H1 (cell line): ENCODE data around the gene IQGAP1. TPM values are rescaled to one million over a fixed set of nuclear protein-coding genes. Genes with fewer than 3 reads are reported as not detected.

Source experiments
- CTCF ChIA-PET: fragments of 300-600 bp; sonication (Branson Sonifier 250); formaldehyde crosslinking; loops from one replicate; lab custom pipeline; 2021; ENCODE audit not compliant: partially characterized antibody; lab: Charles Lee
- POLR2A ChIA-PET: fragments of 300-600 bp; sonication (Branson Sonifier 250); formaldehyde crosslinking; loops from one replicate; lab custom pipeline; 2021; ENCODE audit warnings: inconsistent platforms; ENCODE audit not compliant: partially characterized antibody; lab: Charles Lee
- DNase-seq, 2 experiments: peaks; one replicate each; pipeline versions ENCODE4 v3.0.0 to v3.0.0-alpha.2; 2010 to 2022; ENCODE audit warnings: low spot score in 2 of 2, low read depth in 1 of 2, mixed read lengths in 1 of 2
- FAIRE-seq: peaks from 2 replicates; lab custom pipeline; 2011; peaks lifted over from hg19 to GRCh38; lab: Jason Lieb, UNC
- H2AFZ ChIP-seq: 2 replicates; pipeline ENCODE4 v1.8.1; 2012; ENCODE audit warnings: low read length, inconsistent platforms
- H2AK5ac ChIP-seq: 2 replicates; pipeline ENCODE4 v1.6.1; 2013; ENCODE audit warnings: low read depth, low read length
- H2BK120ac ChIP-seq: replicated peaks from 2 replicates; pipeline ENCODE3; 2013; ENCODE audit warnings: low read depth, low read length, inconsistent platforms
- H2BK12ac ChIP-seq: 2 replicates; pipeline ENCODE4 v1.6.1; 2013; ENCODE audit warnings: low read depth, low read length
- H2BK15ac ChIP-seq: 2 replicates; pipeline ENCODE4 v1.6.1; 2013; ENCODE audit warnings: low read length
- H2BK20ac ChIP-seq: 2 replicates; pipeline ENCODE4 v1.6.1; 2013; ENCODE audit warnings: low read length
- H2BK5ac ChIP-seq: 2 replicates; pipeline ENCODE4 v1.6.1; 2013; ENCODE audit warnings: low read depth, low read length
- H3K14ac ChIP-seq: 2 replicates; pipeline ENCODE4 v1.6.1; 2013; ENCODE audit warnings: inconsistent platforms; ENCODE audit not compliant: insufficient read length
- H3K18ac ChIP-seq: 2 replicates; pipeline ENCODE4 v1.6.1; 2013; ENCODE audit warnings: low read length; ENCODE audit errors: extremely low read depth
- H3K23ac ChIP-seq: 2 replicates; pipeline ENCODE4 v1.6.1; 2013; ENCODE audit warnings: inconsistent platforms; ENCODE audit not compliant: insufficient read length
- H3K23me2 ChIP-seq: 2 replicates; pipeline ENCODE4 v1.6.1; 2013; ENCODE audit warnings: low read depth, low read length
- H3K27ac ChIP-seq: 2 replicates; pipeline ENCODE4 v1.6.1; 2011; ENCODE audit warnings: low read depth, low read length, inconsistent platforms
- H3K27me3 ChIP-seq, 4 experiments: replicated peaks in 1 of 4; 1 replicate in 1 of 4; 2 replicates in 3 of 4; pipeline versions ENCODE4 v1.6.1 to v1.8.1; 2011 to 2013; ENCODE audit warnings: low read length in 3 of 4, mild to moderate bottlenecking in 3 of 4, inconsistent platforms in 2 of 4, mixed read lengths in 2 of 4, moderate library complexity in 1 of 4; ENCODE audit not compliant: control insufficient read depth in 3 of 4, insufficient read depth in 3 of 4; ENCODE audit errors: extremely low read depth in 1 of 4
- H3K36me3 ChIP-seq, 4 experiments: 2 replicates each; pipeline versions ENCODE4 v1.6.1 to v1.8.1; 2011 to 2013; ENCODE audit warnings: mild to moderate bottlenecking in 4 of 4, low read length in 3 of 4, moderate library complexity in 2 of 4, control low read depth in 1 of 4, inconsistent platforms in 1 of 4; ENCODE audit not compliant: insufficient read depth in 4 of 4, control insufficient read depth in 2 of 4
- H3K4ac ChIP-seq: replicated peaks from 2 replicates; pipeline ENCODE3; 2013; ENCODE audit warnings: low read length, low read depth, mixed read lengths, inconsistent platforms; ENCODE audit not compliant: insufficient read length
- H3K4me1 ChIP-seq, 4 experiments: replicated peaks in 1 of 4; 1 replicate in 1 of 4; 2 replicates in 3 of 4; pipeline versions ENCODE4 v1.6.1 to v1.8.1; 2011 to 2013; ENCODE audit warnings: low read length in 3 of 4, inconsistent platforms in 2 of 4, mixed read lengths in 1 of 4; ENCODE audit not compliant: insufficient read depth in 4 of 4, control insufficient read depth in 3 of 4
- H3K4me2 ChIP-seq, 2 experiments: 2 replicates each; pipeline versions ENCODE4 v1.6.1 to v1.8.1; 2011 to 2013; ENCODE audit warnings: low read depth in 2 of 2, low read length in 2 of 2, control low read depth in 1 of 2, inconsistent platforms in 1 of 2, mild to moderate bottlenecking in 1 of 2; ENCODE audit not compliant: insufficient read depth in 1 of 2
- H3K4me3 ChIP-seq, 4 experiments: fragments of 200-600, 300-600 bp in 1 of 4; sonication (generic), shearing (Covaris generic), sonication (Bioruptor Twin) in 1 of 4; 2 replicates each; pipeline versions ENCODE4 v1.5.1 to v1.8.1; 2011 to 2016; ENCODE audit warnings: low read length in 4 of 4, low read depth in 3 of 4, control low read depth in 2 of 4, inconsistent platforms in 2 of 4, mild to moderate bottlenecking in 2 of 4, mixed read lengths in 1 of 4, moderate library complexity in 1 of 4; ENCODE audit not compliant: insufficient read depth in 2 of 4; ENCODE audit errors: extremely low read depth in 1 of 4
- H3K56ac ChIP-seq: replicated peaks from 2 replicates; pipeline ENCODE3; 2013; ENCODE audit warnings: low read depth, mild to moderate bottlenecking, mixed read lengths, low read length, inconsistent platforms; ENCODE audit not compliant: insufficient read length
- H3K79me1 ChIP-seq: 2 replicates; pipeline ENCODE4 v1.6.1; 2013; ENCODE audit warnings: low read depth, low read length, control low read depth
- H3K79me2 ChIP-seq, 2 experiments: 2 replicates each; pipeline versions ENCODE4 v1.6.1 to v1.8.1; 2012 to 2013; ENCODE audit warnings: low read length in 2 of 2, mild to moderate bottlenecking in 2 of 2, inconsistent platforms in 1 of 2; ENCODE audit not compliant: insufficient read depth in 2 of 2, control insufficient read depth in 1 of 2
- H3K9ac ChIP-seq, 4 experiments: replicated peaks in 1 of 4; 1 replicate in 1 of 4; 2 replicates in 3 of 4; pipeline versions ENCODE4 v1.6.1 to v1.8.1; 2011 to 2013; ENCODE audit warnings: low read depth in 3 of 4, low read length in 3 of 4, control low read depth in 2 of 4, mild to moderate bottlenecking in 2 of 4, moderate library complexity in 2 of 4, inconsistent platforms in 1 of 4; ENCODE audit errors: extremely low read depth in 1 of 4
- H3K9me3 ChIP-seq, 2 experiments: 2 replicates each; pipeline versions ENCODE4 v1.6.1 to v1.8.1; 2012 to 2013; ENCODE audit warnings: mild to moderate bottlenecking in 2 of 2, moderate library complexity in 2 of 2, control low read depth in 1 of 2, inconsistent platforms in 1 of 2, low read depth in 1 of 2, low read length in 1 of 2, mixed read lengths in 1 of 2; ENCODE audit not compliant: insufficient read depth in 2 of 2
- H4K20me1 ChIP-seq, 2 experiments: replicated peaks in 1 of 2; 2 replicates each; pipeline versions ENCODE3 to v1.8.1; 2011 to 2013; ENCODE audit warnings: inconsistent platforms in 2 of 2, low read length in 2 of 2, mild to moderate bottlenecking in 1 of 2; ENCODE audit not compliant: insufficient read depth in 2 of 2, control insufficient read depth in 1 of 2
- H4K5ac ChIP-seq: 2 replicates; pipeline ENCODE4 v1.6.1; 2013; ENCODE audit warnings: low read length, low read depth, mixed read lengths, inconsistent platforms; ENCODE audit not compliant: insufficient read length
- H4K8ac ChIP-seq: 2 replicates; pipeline ENCODE4 v1.8.0; 2013; ENCODE audit warnings: mild to moderate bottlenecking, moderate library complexity, low read length, inconsistent platforms; ENCODE audit not compliant: insufficient read depth; ENCODE audit errors: extremely low read depth
- H4K91ac ChIP-seq: replicated peaks from 2 replicates; pipeline ENCODE3; 2013; ENCODE audit warnings: low read length, mixed read lengths, inconsistent platforms; ENCODE audit not compliant: insufficient read length
- ASH2L ChIP-seq: fragments of 200-600, 300-600 bp; sonication (generic); IDR thresholded peaks from one replicate; pipeline ENCODE4 v1.7.1; 2017; ENCODE audit warnings: low read length
- ATF3 ChIP-seq: IDR thresholded peaks from 2 replicates; pipeline ENCODE4 v1.6.1; 2011; ENCODE audit warnings: low read depth, mild to moderate bottlenecking, low read length; ENCODE audit not compliant: insufficient read depth
- BCL11A ChIP-seq, 2 experiments: IDR thresholded peaks; one replicate each; pipeline ENCODE4 v1.6.1; 2011; ENCODE audit warnings: low read depth in 2 of 2, low read length in 2 of 2, mild to moderate bottlenecking in 2 of 2
- CBX8 ChIP-seq: fragments of 300-800, 300-1000 bp; sonication (generic); IDR thresholded peaks from 2 replicates; pipeline ENCODE4 v1.7.1; 2016; ENCODE audit warnings: low read depth, low read length, borderline replicate concordance
- PHF8 ChIP-seq: fragments of 200-600 bp; sonication (generic); conservative IDR thresholded peaks from 2 replicates; pipeline ENCODE4 v1.7.1; 2012; ENCODE audit warnings: low read depth, mild to moderate bottlenecking, inconsistent platforms, low read length, moderate library complexity
- RAD21 ChIP-seq, 2 experiments: IDR thresholded peaks in 1 of 2; conservative IDR thresholded peaks in 1 of 2; 2 replicates each; pipeline ENCODE4 v1.6.1; 2011; ENCODE audit warnings: low read depth in 2 of 2, low read length in 2 of 2, improper control_type of control experiment in 1 of 2, inconsistent platforms in 1 of 2, mild to moderate bottlenecking in 1 of 2, moderate library complexity in 1 of 2
- SIN3A ChIP-seq, 2 experiments: IDR thresholded peaks in 1 of 2; conservative IDR thresholded peaks in 1 of 2; 2 replicates each; pipeline ENCODE4 v1.6.1; 2011 to 2012; ENCODE audit warnings: low read length in 2 of 2, improper control_type of control experiment in 1 of 2, low read depth in 1 of 2, mild to moderate bottlenecking in 1 of 2
- SP1 ChIP-seq: IDR thresholded peaks from 2 replicates; pipeline ENCODE4 v1.6.1; 2011; ENCODE audit warnings: low read depth, low read length
- TAF7 ChIP-seq: optimal IDR thresholded peaks from 2 replicates; pipeline ENCODE3; 2011; ENCODE audit warnings: low read depth, mild to moderate bottlenecking, inconsistent platforms, low read length, moderate library complexity, borderline replicate concordance
- WGBS, 2 experiments: shearing (Covaris generic) in 1 of 2; methylation state at CpG; one replicate each; pipeline versions ENCODE4 v1.1.6 to v1.1.7; 2013 to 2015; ENCODE audit warnings: low lambda C conversion rate in 2 of 2, mixed read lengths in 2 of 2, inconsistent platforms in 1 of 2, low coverage in 1 of 2, missing lambda C conversion rate in 1 of 2; ENCODE audit not compliant: insufficient replicate concordance in 2 of 2, insufficient coverage in 1 of 2, insufficient read length in 1 of 2; ENCODE audit errors: extremely low coverage in 1 of 2, missing lambda C conversion rate in 1 of 2; 5-methylcytosine and 5-hydroxymethylcytosine counted together
- polyA plus RNA-seq, 7 experiments: library from polyadenylated mRNA; depleted of rRNA in 3 of 7; stranded (reverse) in 5 of 7; unstranded in 2 of 7; fragments of >200 nt in 5 of 7; fragments of 200-250 nt in 2 of 7; gene quantifications; 1 replicate in 5 of 7; 2 replicates in 1 of 7; 4 replicates in 1 of 7; pipeline versions ENCODE4 v1.2.1 to v1.2.3, GENCODE V29; 2011 to 2013; ENCODE audit warnings: missing spikeins in 2 of 7, mixed read lengths in 2 of 7
- total RNA-seq: library from RNA; stranded (reverse); fragmentation: NEBNext Ultra II Directional; extraction: Animal tissue kit (Norgen Biotek cat#: 25700); gene quantifications from 2 replicates; pipeline ENCODE4 v1.2.1, GENCODE V29; 2021
- TF ChIP-seq, protein P1 (sequence below): IDR thresholded peaks from 2 replicates; pipeline ENCODE4 v1.6.1; 2012; ENCODE audit warnings: low read length, inconsistent platforms

The IQGAP1 gene
- total and polyA plus RNA-seq, 2 of the 8 experiments (the other 6 are each of a cell fraction or from before 2014, with no cell fraction given), result 56.0 to 138 TPM

DNA sequence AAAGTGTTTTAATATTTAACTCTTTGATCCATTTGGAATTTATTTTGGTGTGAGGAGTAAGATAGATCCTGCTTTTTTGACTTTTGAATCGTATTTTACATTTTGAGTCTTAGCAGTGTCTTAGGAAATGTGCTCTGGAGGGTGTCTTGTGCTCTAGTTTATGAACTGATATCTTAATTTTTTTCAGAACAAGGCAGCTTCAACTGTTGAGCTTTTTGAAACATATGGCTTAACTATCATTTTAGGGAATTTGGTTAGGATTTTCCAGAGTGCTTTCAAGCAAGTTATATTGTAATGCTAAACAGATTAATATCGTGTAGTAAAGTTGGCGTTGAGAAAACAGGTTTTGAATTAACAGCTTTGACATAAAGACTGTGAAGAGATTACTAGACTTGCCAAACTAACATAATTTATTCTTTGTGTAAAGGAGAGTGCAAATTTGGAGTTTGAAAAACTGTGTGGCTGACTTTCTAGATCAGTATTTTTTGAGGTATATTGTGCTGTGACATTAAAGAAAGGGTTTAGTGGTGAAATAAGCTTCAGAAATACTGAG is 17.1 kb downstream of the IQGAP1 start:
- Histone ChIP-seq H2AK5ac (no peak overlapping the region), H3K14ac (no peak overlapping the region), H3K23ac (no peak overlapping the region), H2BK20ac (no peak overlapping the region), H3K79me2 (peaks cover 22 to 93% of the 10 kb centered on the region in 2 experiments), H3K27ac (no peak overlapping the region), H3K36me3 (no peaks in the 10 kb centered on the region), H3K4me1 (peaks cover 12 to 25% (median 17%) of the 10 kb centered on the region in 4 experiments), H2BK120ac (no peak overlapping the region), H3K56ac (no peak overlapping the region), H4K91ac (no peak overlapping the region), H2BK15ac (no peak overlapping the region), H3K4me3 (no peak overlapping the region), H3K9ac (no peak overlapping the region), H4K5ac (no peak overlapping the region), H2AFZ (no peak overlapping the region), H3K18ac (no peak overlapping the region), H3K23me2 (no peaks in the 10 kb centered on the region), H2BK5ac (no peak overlapping the region), H4K20me1 (no peaks in the 10 kb centered on the region), H3K4me2 (no peak overlapping the region), H3K27me3 (no peaks in the 10 kb centered on the region), H2BK12ac (no peak overlapping the region), H4K8ac (no peak overlapping the region), H3K9me3 (peaks cover 0 to 2% of the 10 kb centered on the region in 2 experiments; a peak in 1 of 4 replicates), H3K4ac (no peak overlapping the region), H3K79me1 (no peaks in the 10 kb centered on the region)
- ChIA-PET POLR2A (interaction anchor here (1.0 to 1.3 kb wide), 3 partner anchors 8 to 17 kb away, joined by 3 to 6 read pairs (median 4); partner anchors contain the start of gene IQGAP1), CTCF (interaction anchor here (0.6 to 1.2 kb wide), 5 partner anchors 9 to 85 kb away, joined by 3 to 5 read pairs (median 3); no protein-coding TSS in a partner anchor)
- TF ChIP-seq CBX8 (no peak), ASH2L (no peak), ATF3 (no peak), SIN3A (conservative IDR thresholded peaks at IDR 0.05 in 1 of 2, IDR thresholded peaks at IDR 0.05 in 1 of 2; ENCODE audit: low read depth in 1 of 2, low read length in 2 of 2) (no peak), PHF8 (no peak), TAF7 (no peak), BCL11A (IDR thresholded peaks at IDR 0.05; ENCODE audit: low read depth in 2 of 2, low read length in 2 of 2) (no peak), RAD21 (IDR thresholded peaks at IDR 0.05 in 1 of 2, conservative IDR thresholded peaks at IDR 0.05 in 1 of 2; ENCODE audit: low read depth in 2 of 2, low read length in 2 of 2) (no peak), SP1 (no peak)
- TF ChIP-seq, protein P1, sequence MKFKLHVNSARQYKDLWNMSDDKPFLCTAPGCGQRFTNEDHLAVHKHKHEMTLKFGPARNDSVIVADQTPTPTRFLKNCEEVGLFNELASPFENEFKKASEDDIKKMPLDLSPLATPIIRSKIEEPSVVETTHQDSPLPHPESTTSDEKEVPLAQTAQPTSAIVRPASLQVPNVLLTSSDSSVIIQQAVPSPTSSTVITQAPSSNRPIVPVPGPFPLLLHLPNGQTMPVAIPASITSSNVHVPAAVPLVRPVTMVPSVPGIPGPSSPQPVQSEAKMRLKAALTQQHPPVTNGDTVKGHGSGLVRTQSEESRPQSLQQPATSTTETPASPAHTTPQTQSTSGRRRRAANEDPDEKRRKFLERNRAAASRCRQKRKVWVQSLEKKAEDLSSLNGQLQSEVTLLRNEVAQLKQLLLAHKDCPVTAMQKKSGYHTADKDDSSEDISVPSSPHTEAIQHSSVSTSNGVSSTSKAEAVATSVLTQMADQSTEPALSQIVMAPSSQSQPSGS, result no peak
- DNase-seq, result no peak
- WGBS, 2 experiments, result 62% methylated on average over 3 of the region's 3 CpGs; no CpG with 5 or more reads in 1 of the 2 experiments
- FAIRE-seq, result no peak
